GM12892 (cell line): Measurements from ENCODE around the gene C16orf87.

Experiments
- POLR2A ChIP-seq: IDR thresholded peaks from 2 replicates; pipeline ENCODE4 v1.6.1; 2011; ENCODE audit warnings: low read depth, low read length, control low read depth
- POLR2AphosphoS5 ChIP-seq: IDR thresholded peaks from 2 replicates; pipeline ENCODE4 v1.6.1; 2011; ENCODE audit warnings: low read depth, low read length, control low read depth

GRCh38 chr16:46789499-46790414 lies 41.2 kb downstream of the C16orf87 start:
- peak; percentile 85 for TF ChIP-seq POLR2A
- peak; percentile 78 for TF ChIP-seq POLR2AphosphoS5
